HG03378 (cell line): ENCODE data around the gene DPP9.
"Not testable (repeated sequence)": the region's sequence is repeated elsewhere in the genome, so short reads cannot be mapped to it uniquely, and the experiment has no call there.

Source experiments
- ATAC-seq: cut with Tn5 transposase; IDR thresholded peaks from one replicate; pipeline ENCODE4 v1.9.1; 2021; ENCODE audit warnings: mild to moderate bottlenecking, moderate library complexity; ENCODE audit not compliant: unreplicated experiment

The DPP9 gene

DNA sequence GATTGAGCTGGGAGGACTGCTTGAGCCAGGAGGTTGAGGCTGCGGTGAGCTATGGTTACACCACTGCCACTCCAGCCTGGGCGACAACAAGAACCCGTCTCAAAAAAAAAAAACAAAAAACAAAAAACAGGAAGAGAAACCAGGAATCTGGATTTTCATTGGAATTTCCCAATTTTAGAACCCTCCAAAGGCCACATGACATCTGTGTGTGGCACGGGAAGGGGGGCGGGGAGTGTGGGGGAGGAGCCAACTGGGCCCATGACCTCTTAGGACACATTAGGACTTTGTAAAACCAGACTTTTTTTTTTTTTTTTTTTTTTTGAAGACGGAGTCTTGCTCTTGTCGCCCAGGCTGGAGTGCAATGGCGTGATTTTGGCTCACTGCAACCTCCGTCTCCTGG is 32.3 kb downstream of the DPP9 start:
- ATAC-seq: no peak

DNA sequence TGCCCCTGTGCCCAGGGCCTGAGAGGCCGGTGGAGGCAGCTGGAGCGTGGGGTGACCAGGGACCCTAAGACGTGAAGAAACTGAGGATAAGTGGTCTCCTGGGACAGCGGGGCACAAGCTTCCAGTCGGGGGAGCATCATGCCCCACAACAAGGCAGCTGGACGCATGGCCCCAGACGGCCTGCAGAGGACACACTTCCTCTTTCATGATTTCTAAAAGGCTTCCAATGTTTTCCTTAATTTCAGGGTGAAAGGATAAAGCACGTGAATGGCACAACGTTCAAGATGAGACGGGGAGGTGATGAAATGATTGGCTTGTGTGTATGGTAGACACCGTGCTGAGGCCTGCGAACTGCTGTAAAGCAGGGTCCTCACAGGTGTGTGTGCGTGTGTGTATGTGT is 33.3 kb downstream of the DPP9 start:
- no peak for ATAC-seq

DNA sequence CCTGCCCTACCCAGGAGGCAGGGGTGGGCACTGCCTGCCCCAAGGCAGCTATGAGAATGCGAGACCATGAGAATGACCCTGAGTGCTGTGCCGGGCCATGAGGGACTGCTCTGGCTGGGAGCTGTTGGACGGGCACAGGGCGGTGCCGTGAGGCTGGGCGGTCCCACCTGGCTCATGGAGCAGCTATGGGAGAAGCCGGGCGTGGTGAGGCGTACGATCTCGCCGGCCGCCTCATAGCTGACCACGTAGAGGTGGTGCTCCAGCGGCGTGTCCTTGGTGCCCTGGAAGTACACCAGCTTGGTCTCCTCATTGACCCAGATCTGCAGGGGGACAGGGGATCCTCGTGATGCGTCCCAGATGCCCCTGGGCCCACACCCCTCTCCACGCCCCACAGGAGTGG is 34.2 kb downstream of the DPP9 start:
- ATAC-seq: no peak

DNA sequence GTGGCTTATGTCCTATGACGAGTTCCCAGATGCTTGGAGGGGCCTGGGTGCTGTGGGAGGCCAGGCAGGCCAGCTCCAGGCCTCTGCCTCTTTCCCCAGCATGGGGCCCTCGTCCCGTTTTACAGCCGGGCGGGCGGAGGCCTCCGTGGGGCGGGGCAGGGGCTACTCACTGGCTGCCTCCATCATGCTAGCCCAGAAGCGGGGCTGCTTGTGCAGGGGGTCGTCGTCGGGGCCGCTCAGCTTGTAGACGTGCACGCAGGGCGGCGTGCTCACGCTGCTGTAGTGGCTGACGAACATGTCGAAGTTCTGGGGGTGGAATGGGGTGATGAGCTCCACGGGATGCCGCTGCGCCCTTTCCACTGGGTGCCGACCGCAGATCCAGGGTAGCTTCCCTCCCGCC is 35.1 kb downstream of the DPP9 start:
- no peak for ATAC-seq

DNA sequence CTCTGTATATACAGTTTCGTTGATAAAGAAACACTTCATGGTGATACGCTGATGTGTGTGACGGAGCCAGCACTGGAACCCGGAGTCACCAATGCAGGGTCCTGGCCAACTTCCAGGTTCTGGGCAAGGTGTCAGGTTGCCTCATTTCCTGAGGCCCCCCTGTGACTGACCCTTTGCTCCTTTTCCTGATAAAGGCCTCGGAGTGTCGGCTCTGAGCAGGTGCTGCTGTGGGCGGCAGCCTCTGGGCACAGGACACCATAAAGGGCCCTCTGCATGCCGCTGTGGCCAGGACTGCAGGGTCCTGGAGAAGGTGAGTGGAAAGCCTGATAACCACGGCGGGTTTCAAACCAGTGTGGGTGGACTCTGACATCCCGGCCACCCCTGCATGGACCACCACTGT is 36.2 kb downstream of the DPP9 start:
- no peak for ATAC-seq

DNA sequence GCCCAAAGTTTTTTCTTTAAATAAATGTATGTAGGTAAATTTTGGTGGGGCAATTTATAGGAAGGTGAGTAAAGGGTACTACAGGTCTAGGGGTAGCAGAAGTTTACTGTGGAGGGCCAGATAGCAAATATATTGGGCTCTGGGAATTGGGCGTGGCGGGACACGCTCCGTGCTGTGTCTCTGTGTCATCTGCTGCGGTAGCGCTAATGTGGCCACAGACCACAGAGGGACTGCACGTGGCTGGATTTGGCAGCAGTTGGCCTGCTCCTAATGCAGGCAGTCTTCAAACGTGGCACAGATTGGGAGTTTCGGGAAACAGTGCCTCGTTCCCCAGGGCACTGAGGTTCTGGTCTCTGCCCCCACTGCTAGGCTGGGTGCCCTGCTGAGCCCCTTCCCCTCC is 36.9 kb downstream of the DPP9 start:
- ATAC-seq: no peak

DNA sequence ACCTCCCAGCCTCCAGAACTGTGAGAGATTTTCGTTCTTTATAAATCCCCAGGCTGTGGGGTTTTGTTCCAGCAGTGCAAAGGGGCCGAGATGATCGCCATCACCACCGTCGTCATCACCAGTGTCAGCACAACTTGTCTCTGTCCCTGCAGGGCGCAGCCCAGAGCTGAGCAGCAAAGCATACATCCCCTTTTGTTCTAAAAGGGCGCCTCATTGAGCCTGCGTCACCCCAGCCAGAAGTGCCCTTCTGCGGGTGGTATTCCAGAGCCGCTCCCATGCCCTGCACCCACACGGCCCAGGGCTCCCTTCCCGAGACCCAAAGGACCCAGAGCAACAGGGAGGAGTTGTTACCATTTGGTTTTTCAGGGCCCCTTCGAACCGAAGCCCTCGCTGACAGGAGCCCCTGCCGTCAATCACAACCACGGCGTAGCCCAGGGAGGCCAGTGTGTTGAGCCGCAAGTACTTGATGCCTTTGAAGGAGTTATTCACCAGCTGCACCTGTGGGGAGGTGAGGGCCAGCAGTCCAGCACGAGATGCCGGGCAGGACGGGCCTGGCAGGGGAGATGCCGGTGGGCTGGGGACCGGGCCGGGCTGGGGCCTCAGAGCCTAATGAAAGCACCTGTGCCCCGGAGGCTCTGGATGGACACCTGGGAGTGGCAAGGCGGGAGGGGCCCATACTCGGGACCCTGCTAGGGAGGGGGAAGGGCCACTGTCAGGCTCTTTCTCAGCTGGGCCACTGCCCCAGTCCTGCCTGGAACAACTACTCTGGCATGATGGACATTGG is 39.1 kb downstream of the DPP9 start:
- no peak for ATAC-seq

DNA sequence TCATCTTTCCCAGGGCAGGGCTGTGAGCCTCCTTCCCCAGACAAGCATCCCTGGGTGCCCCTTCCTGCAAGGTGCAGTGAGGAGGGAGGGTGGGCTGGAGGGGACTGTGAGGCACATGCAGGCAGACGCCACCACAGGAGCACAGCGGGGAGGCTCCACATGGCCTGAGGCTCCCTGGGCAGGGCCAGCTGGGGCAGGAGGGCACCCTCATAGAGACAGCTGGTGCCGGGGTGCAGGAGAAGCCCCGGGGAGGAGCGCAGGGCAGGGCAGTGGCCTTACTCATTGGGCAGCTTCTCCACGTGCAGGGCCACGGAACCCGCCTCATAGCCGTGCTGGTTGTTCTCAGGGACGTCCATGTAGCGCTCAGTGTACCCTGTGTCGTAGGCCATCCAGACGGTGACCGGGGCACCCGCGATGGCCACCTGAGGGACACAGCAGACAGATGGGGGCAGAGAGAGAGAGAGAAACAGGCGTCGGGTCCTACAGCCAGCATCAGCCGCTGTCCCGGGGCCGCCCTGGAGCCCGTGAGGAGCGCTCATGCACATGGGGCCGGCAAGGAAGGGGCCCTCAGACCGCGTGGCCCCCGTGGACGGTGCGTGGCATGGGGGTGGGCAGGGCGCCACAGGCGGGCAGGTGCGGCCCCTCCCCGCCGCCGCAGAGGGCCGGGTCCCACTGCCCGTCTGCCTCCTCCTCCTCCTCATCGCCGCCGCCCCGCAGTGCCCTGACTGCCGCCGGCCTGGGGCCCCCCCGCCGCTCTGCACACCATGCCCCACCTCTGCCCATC is 41.0 kb downstream of the DPP9 start:
- no peak for ATAC-seq

DNA sequence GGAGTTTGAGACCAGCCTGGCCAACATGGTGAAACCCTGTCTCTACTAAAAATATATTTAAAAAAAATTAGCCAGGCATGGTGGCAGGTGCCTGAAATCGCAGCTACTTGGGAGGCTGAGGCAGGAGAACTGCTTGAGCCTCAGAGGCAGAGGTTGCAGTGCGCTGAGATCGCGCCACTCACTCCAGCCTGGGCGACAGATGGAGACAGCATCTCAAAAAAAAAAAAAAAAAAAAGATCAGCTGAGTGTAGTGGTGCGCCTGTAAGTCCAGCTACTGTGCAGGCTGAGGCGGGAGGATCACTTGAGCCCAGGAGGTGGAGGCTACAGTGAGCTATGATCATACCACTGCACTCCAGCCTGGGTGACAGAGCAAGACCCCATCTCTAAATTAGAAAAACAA is 43.6 kb downstream of the DPP9 start:
- not testable (repeated sequence) for ATAC-seq

DNA sequence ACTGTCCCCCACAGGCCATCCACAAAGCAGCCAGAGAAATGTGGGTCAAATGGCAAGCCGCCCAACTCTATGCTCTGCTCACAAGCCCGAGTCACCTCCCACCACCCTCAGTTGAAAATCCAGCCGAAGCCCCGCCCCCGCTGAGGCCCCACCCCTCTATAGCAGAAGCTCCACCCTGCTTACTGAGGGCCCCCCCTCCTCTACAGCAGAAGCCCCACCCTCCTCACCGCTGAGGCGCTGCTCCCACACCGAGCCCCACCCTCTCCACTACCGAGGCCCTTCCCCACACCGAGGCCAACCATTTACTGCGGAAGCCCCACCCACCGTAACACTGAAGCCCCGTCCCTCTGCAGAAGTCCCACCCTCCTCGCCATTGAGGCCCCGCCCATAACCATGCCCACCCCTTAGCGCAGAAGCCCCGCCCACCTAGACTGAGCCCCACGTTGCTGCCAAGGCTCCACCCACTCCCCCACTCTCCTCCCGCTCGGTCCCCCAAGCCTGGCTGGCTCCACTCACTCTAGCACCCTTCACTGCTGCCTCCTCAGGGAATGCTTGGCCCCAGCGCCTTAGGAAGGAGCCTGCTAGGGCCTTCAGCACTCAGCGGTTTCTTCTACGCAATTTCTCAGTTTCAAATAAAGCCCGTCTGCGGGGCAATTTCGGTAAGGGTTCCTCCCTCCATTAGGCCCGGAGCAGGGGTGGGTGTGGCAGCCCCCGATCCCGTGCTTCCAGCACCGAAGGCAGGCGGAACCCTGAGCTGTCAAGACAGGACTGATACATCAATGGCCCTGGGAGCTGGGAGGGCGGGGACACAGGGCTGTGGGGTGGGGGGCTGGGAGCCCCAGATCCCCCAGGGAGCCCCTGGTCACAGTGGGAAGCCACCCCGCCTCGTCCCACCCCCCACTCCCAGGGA is 44.5 kb downstream of the DPP9 start:
- ATAC-seq: no peak

DNA sequence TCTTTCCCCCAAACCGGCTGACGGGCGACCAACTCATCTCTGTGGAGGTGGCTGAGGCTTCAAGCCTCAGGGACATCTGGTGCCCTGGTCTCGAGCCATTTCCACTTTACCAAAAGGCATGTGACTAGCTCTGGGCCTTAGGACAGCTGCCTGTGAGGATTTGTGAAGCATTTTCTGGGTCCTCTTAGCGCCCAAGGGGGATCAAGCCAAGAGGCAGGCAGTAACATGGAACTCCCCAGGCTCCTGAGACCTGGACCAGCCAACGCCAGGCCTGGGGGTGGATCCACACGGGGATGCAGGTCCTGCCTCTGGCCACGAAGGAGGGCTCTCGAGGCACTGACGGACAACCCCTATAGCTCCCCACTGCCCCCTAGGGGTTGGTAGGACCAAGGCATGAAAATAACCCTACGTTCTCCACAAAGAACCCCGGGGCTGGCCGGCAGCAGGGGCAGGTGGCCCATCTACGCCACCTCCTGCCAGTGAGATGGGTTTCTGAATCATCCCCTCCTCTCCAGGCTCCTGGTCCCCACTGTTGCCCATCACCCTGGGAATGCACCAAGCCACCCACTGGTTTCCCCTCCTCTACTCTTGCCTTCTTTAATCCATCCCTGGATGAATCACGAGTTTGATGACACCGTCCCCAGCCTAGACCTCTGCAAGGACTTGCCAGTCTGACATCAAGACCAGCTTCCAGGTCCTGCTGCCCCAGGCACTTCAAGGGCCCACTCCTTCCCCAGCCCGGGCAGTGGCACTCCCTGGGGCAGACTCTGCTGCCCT is 46.5 kb downstream of the DPP9 start:
- ATAC-seq: no peak

DNA sequence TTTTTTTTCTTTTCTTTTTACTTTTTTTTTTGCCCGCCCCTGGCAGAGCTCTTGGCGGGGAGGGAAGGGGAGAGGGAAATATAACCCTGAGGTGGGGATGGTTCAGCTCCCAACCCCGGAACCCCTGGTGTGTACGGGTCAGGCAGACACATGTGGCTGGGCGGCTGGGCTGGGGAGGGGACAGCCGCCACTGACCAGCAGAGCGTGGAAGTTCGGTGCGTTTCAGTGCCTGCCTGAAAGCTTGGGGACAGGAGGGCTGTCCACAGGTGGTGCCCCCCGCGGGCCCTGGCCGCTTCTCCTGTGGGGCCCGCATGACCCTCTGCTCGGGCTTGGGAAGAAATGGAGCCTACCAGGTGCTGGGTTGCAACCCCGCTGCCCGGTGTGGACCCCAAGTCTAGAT is 48.3 kb downstream of the DPP9 start:
- ATAC-seq: no peak

DNA sequence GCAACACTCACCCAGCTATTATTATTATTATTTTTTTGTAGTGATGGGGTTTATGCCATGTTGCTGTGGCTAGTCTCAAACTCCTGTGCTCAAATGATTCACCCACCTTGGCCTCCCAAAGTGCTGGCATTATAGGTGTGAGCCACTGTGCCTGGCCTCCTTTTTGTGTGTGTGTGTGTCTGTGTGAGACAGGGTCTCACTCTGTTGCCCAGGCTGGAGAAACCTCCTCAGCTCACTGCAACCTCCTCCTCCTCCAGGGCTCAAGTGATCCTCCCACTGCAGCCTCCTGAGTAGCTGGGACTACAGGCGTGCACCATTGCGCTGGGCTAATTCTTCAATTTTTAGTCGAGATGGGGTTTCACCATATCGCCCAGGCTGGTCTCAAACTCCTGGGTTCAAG is 49.9 kb downstream of the DPP9 start:
- no peak for ATAC-seq

DNA sequence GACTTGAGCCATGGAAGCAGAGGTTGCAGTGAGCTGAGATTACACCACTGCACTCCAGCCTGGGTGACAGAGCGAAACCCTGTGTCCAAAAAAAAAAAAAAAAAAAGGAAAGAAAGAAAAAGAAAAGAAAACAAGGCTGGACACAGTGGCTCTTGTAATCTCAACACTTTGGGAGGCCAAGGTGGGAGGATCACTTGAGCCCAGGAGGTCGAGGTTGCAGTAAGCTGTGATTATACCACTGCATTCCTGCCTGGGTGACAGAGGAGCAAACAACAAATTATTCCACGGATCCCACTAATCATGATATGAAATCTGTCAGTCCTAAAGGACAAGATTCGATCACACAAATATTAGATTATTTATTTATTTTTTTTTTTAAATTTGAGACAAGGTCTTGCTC is 50.4 kb downstream of the DPP9 start:
- no peak for ATAC-seq

DNA sequence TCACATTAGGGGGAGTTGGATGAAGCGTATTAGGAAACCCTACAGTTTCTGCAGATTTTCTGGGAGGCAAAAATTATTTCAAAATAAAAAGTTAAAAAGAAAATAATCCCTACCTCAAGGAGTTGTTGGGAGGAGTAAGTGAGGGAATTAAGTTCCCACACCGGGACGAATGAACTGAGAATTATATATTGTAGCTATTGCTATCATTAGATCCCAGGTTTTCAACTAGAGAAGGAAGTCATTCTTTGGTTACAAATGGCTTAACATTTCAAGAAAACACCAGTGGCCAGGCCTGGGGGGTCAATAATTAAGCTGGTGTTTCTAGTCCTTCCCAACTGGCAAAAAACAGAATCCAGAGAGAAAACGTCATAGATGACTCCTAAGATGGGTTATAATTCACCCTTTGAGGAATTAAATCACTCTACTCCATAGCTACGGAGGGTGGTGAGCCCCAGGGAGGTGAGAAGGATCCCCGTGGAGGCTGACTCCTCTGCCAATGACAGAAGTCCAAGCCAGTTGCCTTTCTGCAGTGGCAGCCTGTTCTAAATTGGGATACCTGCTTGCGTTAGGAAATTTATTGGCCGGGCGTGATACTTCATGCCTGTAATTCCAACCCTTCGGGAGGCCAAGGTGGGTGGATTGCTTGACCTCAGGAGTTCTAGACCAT is 52.3 kb downstream of the DPP9 start:
- no peak for ATAC-seq

DNA sequence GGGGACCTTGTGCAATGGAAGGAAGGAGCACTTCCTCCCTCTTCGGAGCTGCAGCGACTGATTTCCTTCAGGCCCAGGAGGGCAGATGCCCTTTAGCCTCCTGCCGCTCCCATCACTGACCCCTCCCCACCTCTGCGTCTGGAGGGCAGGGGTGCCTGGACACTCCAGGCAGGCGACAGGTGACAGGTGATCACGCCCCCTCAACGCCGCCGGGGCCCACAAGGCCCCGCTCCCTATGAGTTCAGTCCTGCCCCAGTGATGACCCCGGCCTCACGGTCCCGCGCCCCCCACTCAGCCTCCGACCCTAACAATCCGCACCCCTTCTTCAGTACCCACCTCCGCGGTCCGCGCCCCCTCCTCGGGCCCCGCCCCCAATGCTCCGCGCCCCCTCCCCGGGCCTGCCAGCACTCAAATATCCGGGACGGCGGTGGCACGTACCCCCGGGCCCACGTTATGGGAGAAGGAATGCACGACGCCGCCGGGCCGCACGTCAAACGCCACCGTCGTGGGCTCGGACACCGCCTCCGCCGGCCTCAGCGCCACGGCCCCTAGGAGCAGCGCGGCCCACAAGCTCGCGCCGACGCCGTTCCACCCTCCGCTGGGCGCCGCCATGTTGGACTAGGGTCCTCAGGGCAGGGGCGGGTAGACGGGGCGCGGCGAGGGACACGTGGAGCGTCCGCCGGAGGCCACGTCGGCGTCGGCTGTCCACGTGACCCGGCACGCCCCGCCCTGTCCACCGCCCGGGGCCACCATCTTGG is 53.7 kb downstream of the DPP9 start, which contains the start of gene MYDGF:
TSS of gene MYDGF (minus strand) at position 620 of the 758 bp plus-strand sequence. CDS start at position 612, 8 bp downstream.
- ATAC-seq: no peak

DNA sequence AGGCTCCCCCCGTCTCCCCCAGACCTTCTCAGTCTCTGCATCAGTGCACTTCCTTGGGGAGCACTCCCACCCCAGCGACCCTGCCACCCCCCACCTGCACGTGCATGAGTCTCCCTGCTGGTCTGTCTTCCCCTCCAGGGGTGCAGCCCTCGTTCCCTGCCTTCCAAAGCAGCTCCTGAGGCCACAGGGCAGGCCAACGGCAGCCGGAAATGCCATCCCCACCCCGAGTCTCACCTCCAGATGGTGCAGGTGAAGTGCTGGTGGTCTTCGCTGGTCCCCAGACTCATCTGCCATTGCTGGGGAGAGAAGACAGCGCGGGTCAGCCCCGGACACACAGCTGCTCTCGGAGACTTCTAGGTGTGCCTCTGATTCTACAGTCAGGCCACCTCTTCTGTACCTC is 59.0 kb downstream of the DPP9 start:
- ATAC-seq: no peak

DNA sequence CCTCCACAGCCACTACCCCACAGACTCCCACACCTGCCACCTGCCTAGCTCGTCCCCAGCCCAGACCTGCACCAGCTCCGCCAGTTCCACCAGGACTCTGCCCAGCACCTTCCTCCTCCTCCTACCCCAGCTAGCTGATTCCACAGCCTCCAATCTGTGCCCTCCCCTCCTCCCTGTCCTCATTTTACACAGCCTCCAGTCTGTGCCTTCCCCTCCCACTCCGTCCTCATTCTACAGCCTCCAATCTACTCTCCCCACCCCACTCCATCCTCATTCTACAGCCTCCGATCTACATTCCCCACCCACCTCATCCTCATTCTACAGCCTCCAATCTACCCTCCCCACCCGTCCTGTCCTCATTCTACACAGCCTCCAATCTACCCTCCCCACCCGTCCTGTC is 60.8 kb downstream of the DPP9 start:
- no peak for ATAC-seq

DNA sequence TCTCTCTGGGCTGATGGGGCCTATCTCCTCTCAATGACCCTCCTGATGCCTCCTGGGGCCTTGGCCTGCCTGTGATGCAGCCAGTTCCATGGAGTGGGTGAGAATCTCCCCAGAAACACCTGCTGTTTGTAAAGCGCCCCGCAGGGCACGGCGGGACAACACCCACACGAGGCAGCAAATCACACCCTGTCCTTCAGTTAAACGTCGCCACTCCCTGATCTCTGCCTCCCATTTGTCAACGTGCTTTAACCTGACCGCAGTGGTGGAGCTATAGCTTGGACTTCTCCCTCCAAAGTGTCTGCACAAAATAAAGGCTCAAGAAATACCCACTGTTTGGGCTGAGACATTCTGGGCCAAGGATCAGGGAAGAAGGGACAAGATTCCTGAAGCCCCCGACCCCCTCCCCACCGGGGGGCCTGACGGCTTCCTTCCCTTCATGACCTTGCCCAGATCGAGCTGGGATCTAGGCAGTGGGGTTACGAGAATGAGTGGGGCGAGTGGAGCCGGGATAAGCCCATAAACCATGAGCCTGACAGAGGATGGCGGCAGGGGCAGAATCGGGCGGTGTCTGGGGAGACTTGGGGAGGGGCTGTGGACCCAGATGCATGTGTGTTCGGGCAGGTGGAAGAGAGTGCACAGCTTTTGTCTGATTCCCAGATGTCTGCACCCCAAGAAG is 61.5 kb downstream of the DPP9 start:
- ATAC-seq: no peak
